GM12878 (cell line): Measurements from ENCODE around the gene CNTN4. TPM values are rescaled to one million over a fixed set of nuclear protein-coding genes. Genes with fewer than 3 reads are reported as not detected.

ENCODE experiments used
- BCL11A ChIP-seq: IDR thresholded peaks from 2 replicates; pipeline ENCODE4 v1.6.1; 2011; ENCODE audit warnings: low read depth, low read length
- BHLHE40 ChIP-seq, 2 experiments: fragments of 450-650 bp in 1 of 2; IDR thresholded peaks; 2 replicates each; pipeline ENCODE4 v1.6.1; 2011 to 2017; ENCODE audit warnings: low read depth in 2 of 2, borderline replicate concordance in 1 of 2, improper control_type of control experiment in 1 of 2, low read length in 1 of 2, mild to moderate bottlenecking in 1 of 2
- CTCF ChIP-seq, 3 experiments: IDR thresholded peaks in 2 of 3; conservative IDR thresholded peaks in 1 of 3; 2 replicates each; pipeline ENCODE4 v1.5.1; 2011; ENCODE audit warnings: low read depth in 3 of 3, low read length in 3 of 3, mild to moderate bottlenecking in 3 of 3, control low read depth in 2 of 3, moderate library complexity in 2 of 3, inconsistent platforms in 1 of 3, mixed read lengths in 1 of 3; ENCODE audit not compliant: control insufficient read depth in 2 of 3, insufficient read depth in 1 of 3; ENCODE audit errors: extremely low read depth in 1 of 3
- EED ChIP-seq: sonication (generic); IDR thresholded peaks from 2 replicates; pipeline ENCODE4 v1.6.1; 2016; ENCODE audit warnings: antibody characterized with exemption, low read depth
- FOXM1 ChIP-seq: IDR thresholded peaks from 2 replicates; pipeline ENCODE4 v1.6.1; 2012; ENCODE audit warnings: low read depth, mild to moderate bottlenecking, inconsistent platforms, low read length, moderate library complexity
- MEF2A ChIP-seq: IDR thresholded peaks from 2 replicates; pipeline ENCODE4 v1.6.1; 2011; ENCODE audit warnings: low read depth, mild to moderate bottlenecking, low read length, moderate library complexity; ENCODE audit not compliant: insufficient read depth
- PKNOX1 ChIP-seq: fragments of 450-650 bp; IDR thresholded peaks from 2 replicates; pipeline ENCODE4 v1.6.1; 2016; ENCODE audit warnings: mild to moderate bottlenecking
- PML ChIP-seq: IDR thresholded peaks from 2 replicates; pipeline ENCODE4 v1.6.1; 2012; ENCODE audit warnings: low read length, inconsistent platforms
- RB1 ChIP-seq: fragments of 450-650 bp; formaldehyde crosslinking; IDR thresholded peaks from 2 replicates; pipeline ENCODE4 v1.6.1; 2017; ENCODE audit warnings: mild to moderate bottlenecking, borderline replicate concordance
- STAT1 ChIP-seq: fragments of 450-650 bp; conservative IDR thresholded peaks from 2 replicates; pipeline ENCODE4 v1.6.1; 2014; ENCODE audit warnings: antibody characterized with exemption, mild to moderate bottlenecking
- USF1 ChIP-seq: IDR thresholded peaks from 2 replicates; pipeline ENCODE4 v1.6.1; 2011; ENCODE audit warnings: borderline replicate concordance, low read depth, mild to moderate bottlenecking, moderate library complexity, mixed read lengths, low read length; ENCODE audit not compliant: insufficient read depth; ENCODE audit errors: extremely low read length
- polyA plus RNA-seq, 11 experiments: library from polyadenylated mRNA; depleted of rRNA in 4 of 11; unstranded in 6 of 11; stranded (reverse) in 5 of 11; fragments of >200 nt; fragmentation: Nextera tagmentation in 4 of 11; fragmentation: Illumina TruSeq in 1 of 11; extraction: Ambion mirVana in 4 of 11; extraction: Trizol in 1 of 11; gene quantifications; 1 replicate in 1 of 11; 2 replicates in 10 of 11; pipeline versions ENCODE4 v1.2.1 to v1.2.3, GENCODE V29; 2011 to 2016; ENCODE audit warnings: inconsistent platforms in 2 of 11, missing spikeins in 2 of 11, low read depth in 1 of 11
- total RNA-seq, 4 experiments: library from RNA; depleted of rRNA in 3 of 4; stranded (reverse); fragments of >200 nt in 3 of 4; fragmentation: Illumina TruSeq in 1 of 4; extraction: Trizol in 1 of 4; gene quantifications; 2 replicates each; pipeline versions ENCODE4 v1.2.1 to v1.2.3, GENCODE V29; 2013 to 2021

Gene CNTN4
- total and polyA plus RNA-seq, 10 of the 15 experiments (the other 5 are each of a cell fraction or from before 2014, with no cell fraction given): 0.05 to 0.43 (median 0.15) TPM; not detected in 1

- TF ChIP-seq RB1: no peak
- TF ChIP-seq CTCF (IDR thresholded peaks at IDR 0.05 in 2 of 3, conservative IDR thresholded peaks at IDR 0.05 in 1 of 3; ENCODE audit: control insufficient read depth in 2 of 3, extremely low read depth in 1 of 3, insufficient read depth in 1 of 3, low read depth in 3 of 3, low read length in 3 of 3): no peak
- TF ChIP-seq STAT1: no peak
- TF ChIP-seq EED: no peak
- no peak for TF ChIP-seq PKNOX1
- no peak for TF ChIP-seq MEF2A
- TF ChIP-seq USF1: no peak
- no peak for TF ChIP-seq BCL11A
- no peak for TF ChIP-seq FOXM1
- no peak for TF ChIP-seq BHLHE40 (IDR thresholded peaks at IDR 0.05; ENCODE audit: borderline replicate concordance in 1 of 2, low read depth in 2 of 2, low read length in 1 of 2)
- no peak for TF ChIP-seq PML
- TF ChIP-seq, all 136 proteins: peak for 0
Measured at GRCh38 chr3:2354702-2355101, 256.0 kb downstream of the CNTN4 start (continued).
